Pulmonary artery endothelial cell (primary cell): Measurements from ENCODE around the gene MALT1. TPM values are rescaled to one million over a fixed set of nuclear protein-coding genes. Genes with fewer than 3 reads are reported as not detected.

Experiments used
- DNase-seq: peaks from one replicate; pipeline ENCODE4 v3.0.0-alpha.2; 2011; ENCODE audit warnings: low read depth, low spot score
- total RNA-seq: library from RNA; depleted of rRNA; stranded (reverse); fragments of >200 nt; gene quantifications from 2 replicates; pipeline ENCODE4 v1.2.3, GENCODE V29; 2014

The MALT1 gene
- total RNA-seq, 1 donor from 2014 or later = 9.2 TPM

GRCh38 chr18:58691256-58691655 lies 20.0 kb downstream of the MALT1 start:
- no peak for DNase-seq

- no peak for DNase-seq
These were observed 21.3 kb downstream of the MALT1 start for GRCh38 chr18:58692422-58693185.

GRCh38 chr18:58694221-58694620 lies 23.0 kb downstream of the MALT1 start:
- DNase-seq = no peak

DNA sequence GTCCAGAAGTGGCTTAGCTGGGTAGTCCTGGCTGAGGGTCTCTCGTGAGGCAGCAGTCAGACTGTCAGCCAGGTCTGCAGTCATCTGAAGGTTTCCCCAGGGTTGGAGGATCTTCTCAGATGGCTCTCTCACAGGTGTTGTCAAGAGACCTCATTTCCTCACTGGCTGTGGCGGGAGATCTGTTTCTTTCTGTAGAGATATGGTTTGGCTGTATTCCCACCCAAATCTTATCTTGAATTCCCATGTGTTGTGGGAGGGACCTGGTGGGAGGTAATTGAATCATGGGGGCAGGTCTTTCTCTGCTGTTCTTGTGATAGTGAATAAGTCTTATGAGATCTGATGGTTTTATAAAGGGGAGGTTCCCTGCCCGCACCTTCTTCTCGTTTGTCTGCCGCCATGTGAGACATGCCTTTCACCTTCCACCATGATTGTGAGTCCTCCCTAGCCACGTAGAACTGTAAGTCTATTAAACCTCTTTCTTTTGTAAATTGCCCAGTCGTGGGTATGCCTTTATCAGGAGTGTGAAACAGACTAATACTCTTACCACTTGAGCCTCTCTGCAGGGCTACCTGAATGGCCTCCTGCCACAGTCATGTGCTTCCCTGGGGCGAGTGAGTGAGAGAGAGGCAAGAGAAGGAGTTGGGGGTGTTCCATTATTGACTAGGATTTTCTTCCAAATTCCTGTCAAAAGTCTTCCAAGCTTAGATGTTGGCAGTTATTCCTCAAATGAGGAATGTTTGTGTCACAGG lies 23.6 kb downstream of the MALT1 start:
- DNase-seq = no peak

DNA sequence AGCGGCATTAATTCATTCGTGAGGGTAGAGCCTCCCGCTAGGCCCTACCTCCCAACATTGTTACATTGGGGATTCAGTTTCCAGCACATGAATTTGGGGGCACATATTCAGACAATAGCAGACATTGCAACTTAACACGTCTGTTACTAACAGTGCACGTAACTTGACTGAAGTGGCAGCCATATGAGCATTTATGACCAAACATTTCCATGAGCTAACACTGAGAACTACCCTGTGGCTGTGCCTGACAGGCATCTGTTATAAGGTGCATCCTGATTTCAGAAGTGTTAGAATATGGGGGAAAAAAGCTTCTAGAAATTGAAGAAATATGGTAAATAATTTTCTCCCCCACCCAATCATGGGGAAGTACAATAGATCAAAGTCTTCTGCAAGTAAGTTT lies 24.5 kb downstream of the MALT1 start:
- no peak for DNase-seq

GRCh38 chr18:58697146-58697545 lies 25.9 kb downstream of the MALT1 start:
- DNase-seq = no peak

- no peak for DNase-seq
These were observed 27.5 kb downstream of the MALT1 start for GRCh38 chr18:58698701-58699193.

DNA sequence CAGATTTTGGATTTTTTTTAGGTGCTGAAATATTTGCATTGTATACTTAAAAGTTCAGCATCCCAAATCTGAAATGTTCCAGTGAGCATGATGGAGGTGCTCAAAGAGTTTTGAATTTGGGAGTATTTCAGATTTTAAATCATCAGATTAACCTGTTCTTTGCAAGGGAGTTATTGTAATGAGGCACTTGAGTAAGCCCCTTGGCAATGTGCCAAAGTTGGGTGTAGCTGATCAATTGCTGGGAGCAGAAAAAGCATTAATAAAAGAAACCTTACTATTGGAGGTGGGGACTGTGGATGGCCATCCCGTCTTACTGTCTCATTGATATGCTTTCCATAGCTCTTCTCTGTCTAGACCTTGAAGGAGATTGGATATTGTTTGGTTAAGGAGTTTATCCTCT lies 28.3 kb downstream of the MALT1 start:
- DNase-seq = no peak

GRCh38 chr18:58700209-58700608 lies 28.9 kb downstream of the MALT1 start:
- DNase-seq = no peak

- no peak for DNase-seq
These were observed 41.7 kb downstream of the MALT1 start for GRCh38 chr18:58712930-58713329.

DNA sequence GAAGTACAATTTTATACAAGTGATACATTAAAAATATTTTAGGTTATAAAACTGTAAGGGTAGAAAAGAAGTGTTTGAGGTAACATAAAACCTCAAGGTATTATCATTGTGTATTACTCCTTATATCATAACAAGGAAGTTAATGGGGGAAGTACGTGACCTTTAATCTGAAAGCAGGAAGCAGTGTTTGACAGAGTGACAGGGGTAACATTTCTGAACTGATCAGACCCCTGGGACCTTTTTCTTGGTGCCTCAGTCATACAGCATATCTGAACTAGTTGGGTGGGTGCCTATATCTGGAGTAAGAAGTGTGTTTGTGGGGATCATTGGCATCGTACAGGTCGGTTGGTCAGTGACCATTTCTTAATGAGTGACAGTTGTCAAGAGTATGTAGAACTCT lies 43.0 kb downstream of the MALT1 start:
- DNase-seq = no peak

GRCh38 chr18:58714821-58715220 lies 43.6 kb downstream of the MALT1 start:
- no peak for DNase-seq

GRCh38 chr18:58715540-58715939 lies 44.3 kb downstream of the MALT1 start:
- no peak for DNase-seq

GRCh38 chr18:58716060-58716756 lies 44.9 kb downstream of the MALT1 start:
- no peak for DNase-seq

DNA sequence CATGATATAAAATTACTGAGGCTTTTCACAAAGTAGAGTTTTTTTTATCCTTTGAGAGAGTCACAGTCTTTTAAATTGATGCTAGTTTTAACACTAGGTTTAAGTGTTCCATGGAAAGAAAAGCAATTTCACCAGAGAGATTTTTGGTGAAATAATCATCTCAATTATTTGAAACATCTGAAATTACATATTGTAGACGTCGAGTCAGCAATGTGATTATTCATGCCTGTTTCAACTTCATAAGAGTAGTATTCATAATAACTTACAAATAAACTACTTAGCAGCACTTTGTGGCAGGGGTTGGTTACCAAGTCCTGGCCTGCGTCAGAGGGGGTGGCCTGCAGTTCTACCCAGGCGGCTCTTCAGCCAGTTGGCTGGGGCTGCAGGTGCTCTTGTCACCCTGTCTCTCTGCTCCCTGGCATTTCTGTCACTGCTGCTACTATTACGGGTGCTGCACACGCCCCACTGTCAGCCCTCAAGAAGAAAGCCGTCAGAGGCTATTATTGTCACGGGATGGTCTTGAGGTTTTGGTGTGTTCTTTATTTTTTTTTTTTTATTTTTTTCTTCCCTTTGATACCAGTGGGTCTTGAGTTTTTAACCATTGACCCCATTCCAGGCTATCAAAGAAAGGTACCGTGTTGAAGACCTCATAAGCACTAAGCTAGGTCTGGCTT lies 50.4 kb downstream of the MALT1 start:
- no peak for DNase-seq

GRCh38 chr18:58723810-58724602 lies 52.7 kb downstream of the MALT1 start:
- DNase-seq = no peak

DNA sequence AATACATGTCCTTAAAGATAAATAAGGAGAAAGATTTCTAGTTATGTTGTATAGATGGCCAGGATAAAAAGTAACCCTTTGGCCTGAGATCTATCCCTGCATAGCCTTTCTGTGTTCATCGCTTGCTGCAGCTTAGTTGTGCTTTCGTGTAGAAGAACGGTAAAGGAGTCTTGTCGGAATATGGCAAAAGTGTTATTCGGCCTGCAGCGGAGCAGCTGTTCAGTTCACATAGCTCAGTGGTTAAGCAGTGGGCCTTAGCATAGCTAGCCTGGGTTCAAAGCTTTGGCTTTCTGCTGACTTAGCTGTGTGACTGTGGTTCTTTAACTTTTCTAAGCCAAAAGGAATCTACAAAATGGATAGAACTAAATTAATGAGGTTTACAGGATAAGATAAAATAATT lies 55.4 kb downstream of the MALT1 start:
- no peak for DNase-seq

- no peak for DNase-seq
These were observed 56.7 kb downstream of the MALT1 start for GRCh38 chr18:58727776-58728500.

DNA sequence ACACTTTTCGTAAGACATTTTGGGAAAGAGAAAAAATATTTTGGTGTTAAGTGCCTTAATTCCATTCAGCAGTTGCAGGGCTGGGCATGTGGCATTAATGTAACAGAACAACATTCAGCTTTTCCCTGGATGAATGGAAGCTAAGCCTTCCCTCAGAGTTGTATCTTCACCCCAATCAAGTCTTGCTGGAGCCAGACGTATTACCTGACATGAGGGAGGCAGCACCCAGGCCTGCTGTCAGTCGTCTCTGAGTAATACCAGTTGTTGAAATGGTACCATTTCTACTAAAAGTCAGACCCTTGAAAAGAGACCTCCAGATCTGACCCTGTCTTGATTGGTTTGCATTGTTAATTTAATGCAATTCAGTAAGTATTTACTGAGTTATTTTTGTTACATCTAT lies 57.5 kb downstream of the MALT1 start:
- no peak for DNase-seq

DNA sequence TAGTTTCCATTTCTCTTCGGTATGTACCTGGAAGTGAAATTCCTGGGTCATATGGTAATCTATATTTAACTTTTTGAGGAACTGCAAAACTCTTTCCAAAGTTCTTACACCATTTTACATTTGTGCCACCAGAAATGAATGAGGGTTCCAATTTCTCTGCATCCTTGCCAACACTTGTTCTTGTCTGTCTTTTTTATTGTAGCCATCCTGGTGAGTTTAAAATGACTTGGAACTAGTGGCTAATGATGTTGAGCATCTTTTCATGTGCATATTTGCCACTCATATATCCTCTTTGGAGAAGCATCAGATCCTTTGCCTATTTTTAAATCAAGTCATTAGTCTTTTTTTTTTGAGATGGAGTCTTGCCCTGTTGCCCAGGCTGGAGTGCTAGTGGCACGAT lies 59.4 kb downstream of the MALT1 start:
- no peak for DNase-seq
